WTC11 (cell line): ENCODE results near the gene GABRB3. TPM values are rescaled to one million over a fixed set of nuclear protein-coding genes. Genes with fewer than 3 reads are reported as not detected.

ENCODE experiments used
- ATAC-seq: fragments of 200-7000 bp; cut with Tn5 transposase; 2 replicates; pipeline ENCODE4 v1.10.0; 2021; ENCODE audit warnings: mild to moderate bottlenecking, moderate library complexity
- CTCF ChIA-PET: fragments of 300-600 bp; sonication (Branson Sonifier 250); formaldehyde crosslinking; loops from one replicate; lab custom pipeline; 2021; ENCODE audit warnings: antibody characterized with exemption; lab: Charles Lee
- POLR2A ChIA-PET: fragments of 350-600 bp; sonication (Branson Sonifier 250); formaldehyde crosslinking; loops from one replicate; lab custom pipeline; 2021; ENCODE audit warnings: antibody characterized with exemption; lab: Charles Lee
- DNase-seq: peaks from one replicate; pipeline ENCODE4 v3.0.0; 2021; ENCODE audit warnings: low spot score
- H3K27ac Mint-ChIP-seq: 2 replicates; pipeline ENCODE4 v1.8.0; 2021; ENCODE audit warnings: mixed read lengths
- H3K27me3 Mint-ChIP-seq: 2 replicates; pipeline ENCODE4 v1.8.0; 2021; ENCODE audit warnings: low read depth, mild to moderate bottlenecking, moderate library complexity, mixed read lengths
- H3K36me3 Mint-ChIP-seq: 2 replicates; pipeline ENCODE4 v1.8.0; 2021; ENCODE audit warnings: mixed read lengths
- H3K4me1 Mint-ChIP-seq: 2 replicates; pipeline ENCODE4 v1.8.0; 2022; ENCODE audit warnings: mixed read lengths
- H3K4me3 Mint-ChIP-seq: 2 replicates; pipeline ENCODE4 v1.8.0; 2021; ENCODE audit warnings: mild to moderate bottlenecking, moderate library complexity, mixed read lengths
- H3K9me3 Mint-ChIP-seq: 2 replicates; pipeline ENCODE4 v1.8.0; 2021; ENCODE audit warnings: mixed read lengths
- ARID4B ChIP-seq: sonication (generic); formaldehyde crosslinking; IDR thresholded peaks from 2 replicates; pipeline ENCODE4 v1.8.0; 2023; ENCODE audit warnings: missing genetic modification reagents, mild to moderate bottlenecking, borderline replicate concordance
- ELF4 ChIP-seq: sonication (generic); formaldehyde crosslinking; IDR thresholded peaks from 2 replicates; pipeline ENCODE4 v1.8.1; 2022; ENCODE audit warnings: low read depth, mild to moderate bottlenecking, moderate library complexity, missing genetic modification reagents
- FOXP1 ChIP-seq: sonication (generic); formaldehyde crosslinking; IDR thresholded peaks from 2 replicates; pipeline ENCODE4 v1.8.0; 2022; ENCODE audit warnings: missing genetic modification reagents, mild to moderate bottlenecking, moderate library complexity, borderline replicate concordance
- GABPB1 ChIP-seq: sonication (generic); formaldehyde crosslinking; IDR thresholded peaks from 2 replicates; pipeline ENCODE4 v1.8.1; 2023; ENCODE audit warnings: mild to moderate bottlenecking, missing genetic modification reagents
- IRF1 ChIP-seq: sonication (generic); formaldehyde crosslinking; IDR thresholded peaks from 2 replicates; pipeline ENCODE4 v1.8.0; 2023; ENCODE audit warnings: missing genetic modification reagents
- NFATC4 ChIP-seq: fragments of 250-450 bp; sonication (Bioruptor Pico); IDR thresholded peaks from 2 replicates; pipeline ENCODE4 v1.9.0; 2021; ENCODE audit warnings: mild to moderate bottlenecking
- NFYB ChIP-seq: sonication (generic); formaldehyde crosslinking; conservative IDR thresholded peaks from 2 replicates; pipeline ENCODE4 v1.8.0; 2022; ENCODE audit warnings: low read depth, missing genetic modification reagents
- SMAD3 ChIP-seq: sonication (generic); formaldehyde crosslinking; IDR thresholded peaks from 2 replicates; pipeline ENCODE4 v1.8.0; 2022; ENCODE audit warnings: missing genetic modification reagents, mild to moderate bottlenecking, borderline replicate concordance
- SMAD4 ChIP-seq: sonication (generic); formaldehyde crosslinking; IDR thresholded peaks from 2 replicates; pipeline ENCODE4 v1.8.0; 2022; ENCODE audit warnings: mild to moderate bottlenecking, missing genetic modification reagents
- SOX15 ChIP-seq: fragments of 250-450 bp; sonication (Bioruptor Pico); IDR thresholded peaks from 2 replicates; pipeline ENCODE4 v1.9.0; 2021; ENCODE audit warnings: mild to moderate bottlenecking
- USF1 ChIP-seq: sonication (generic); formaldehyde crosslinking; IDR thresholded peaks from 2 replicates; pipeline ENCODE4 v1.8.0; 2022; ENCODE audit warnings: mild to moderate bottlenecking, missing genetic modification reagents
- USF2 ChIP-seq: sonication (generic); formaldehyde crosslinking; IDR thresholded peaks from 2 replicates; pipeline ENCODE4 v1.8.1; 2023; ENCODE audit warnings: mild to moderate bottlenecking, missing genetic modification reagents, moderate library complexity
- ZBTB21 ChIP-seq: sonication (generic); formaldehyde crosslinking; IDR thresholded peaks from 2 replicates; pipeline ENCODE4 v1.8.1; 2023; ENCODE audit warnings: mild to moderate bottlenecking, missing genetic modification reagents, borderline replicate concordance
- ZNF317 ChIP-seq: sonication (generic); formaldehyde crosslinking; IDR thresholded peaks from 2 replicates; pipeline ENCODE4 v1.8.1; 2023; ENCODE audit warnings: low read depth, mild to moderate bottlenecking, moderate library complexity, missing genetic modification reagents, borderline replicate concordance
- ZNF423 ChIP-seq: fragments of 250-450 bp; sonication (Bioruptor Pico); IDR thresholded peaks from 2 replicates; pipeline ENCODE4 v2.1.2; 2022; ENCODE audit warnings: mild to moderate bottlenecking, moderate library complexity
- ZNF671 ChIP-seq: fragments of 250-450 bp; sonication (Bioruptor Pico); IDR thresholded peaks from 2 replicates; pipeline ENCODE4 v1.8.0; 2021; ENCODE audit warnings: mild to moderate bottlenecking
- total RNA-seq: library from RNA; stranded (reverse); gene quantifications from 3 replicates; pipeline ENCODE4 v1.2.3, GENCODE V29; 2021

The GABRB3 gene
- total RNA-seq, 1 experiment from 2014 or later, result 203 TPM

GRCh38 chr15:26771578-26772153 lies 1.2 kb downstream of the GABRB3 start (continued):
- TF ChIP-seq ZNF423 (CRISPR knock-in tag) (no peak), ZNF317 (no peak), ZNF671 (CRISPR knock-in tag) (no peak), FOXP1 (CRISPR knock-in tag) (peak; percentile 88), USF2 (CRISPR knock-in tag) (no peak), ZBTB21 (no peak), GABPB1 (CRISPR knock-in tag) (no peak), SOX15 (CRISPR knock-in tag) (no peak), ELF4 (CRISPR knock-in tag) (0 out of 2 replicates have a peak, but pooled peaks have one; percentile 60), ARID4B (CRISPR knock-in tag) (peak; percentile 96), SMAD3 (CRISPR knock-in tag) (no peak), SMAD4 (no peak), NFATC4 (CRISPR knock-in tag) (no peak), NFYB (no peak; the same call in 1 of the 2 replicates)

- no peak for DNase-seq
- CTCF ChIA-PET, result interaction anchor here (1.7 kb wide), 1 partner anchor 68 kb away, joined by 5 read pairs; no protein-coding TSS in a partner anchor
These were observed 1.7 kb downstream of the GABRB3 start for GRCh38 chr15:26771168-26771567.

More at GRCh38 chr15:26771168-26771567, 1.7 kb downstream of the GABRB3 start:
- no peak for ATAC-seq
- Mint-ChIP-seq H3K27me3 (no peaks in the 10 kb centered on the region), H3K4me3 (peak overlapping the region; percentile 91), H3K9me3 (no peaks in the 10 kb centered on the region), H3K4me1 (peaks cover 71% of the 10 kb centered on the region), H3K36me3 (peaks cover 8% of the 10 kb centered on the region; the same call in 1 of the 2 replicates), H3K27ac (peak overlapping the region; percentile 96)
- TF ChIP-seq USF1 (CRISPR knock-in tag) (peak; percentile 52), USF2 (CRISPR knock-in tag) (peak; percentile 79), IRF1 (CRISPR knock-in tag) (no peak)
- POLR2A ChIA-PET, result no interaction called here
